MM.1S (cell line): ENCODE measurements around the gene C1QB.
A peak's percentile ranks its signal among the peaks of the same experiment; 100 is the strongest.

Experiments
- DNase-seq: peaks from one replicate; pipeline ENCODE4 v3.0.0-alpha.2; 2015
- H2AFZ ChIP-seq: fragments of 300-600 bp; sonication (generic); 2 replicates; pipeline ENCODE4 v1.6.0; 2016; ENCODE audit warnings: antibody characterized with exemption, low read length
- H3F3A ChIP-seq: fragments of 300-600 bp; sonication (generic); 2 replicates; pipeline ENCODE4 v1.6.1; 2016; ENCODE audit warnings: mild to moderate bottlenecking, antibody characterized with exemption, low read length, moderate library complexity, mixed read lengths; ENCODE audit not compliant: insufficient read depth
- H3K27ac ChIP-seq: fragments of 300-600 bp; sonication (generic); 2 replicates; pipeline ENCODE4 v1.5.1; 2016; ENCODE audit warnings: mild to moderate bottlenecking, low read length
- H3K27me3 ChIP-seq: fragments of 300-600 bp; sonication (generic); replicated peaks from 2 replicates; pipeline ENCODE4 v1.6.0; 2016; ENCODE audit warnings: low read length; ENCODE audit not compliant: insufficient read depth
- H3K36me3 ChIP-seq: fragments of 300-600 bp; sonication (generic); replicated peaks from 2 replicates; pipeline ENCODE4 v1.6.1; 2016; ENCODE audit warnings: mild to moderate bottlenecking, low read length, mixed read lengths; ENCODE audit not compliant: insufficient read depth
- H3K4me1 ChIP-seq: fragments of 300-600 bp; sonication (generic); 2 replicates; pipeline ENCODE4 v1.6.1; 2016; ENCODE audit warnings: low read length, mixed read lengths
- H3K4me2 ChIP-seq: fragments of 300-600 bp; sonication (generic); 2 replicates; pipeline ENCODE4 v1.6.0; 2016; ENCODE audit warnings: low read depth, low read length
- H3K4me3 ChIP-seq: fragments of 300-600 bp; sonication (generic); 2 replicates; pipeline ENCODE4 v1.5.1; 2016; ENCODE audit warnings: low read length, mixed read lengths
- H3K79me2 ChIP-seq: fragments of 300-600 bp; sonication (generic); 2 replicates; pipeline ENCODE4 v1.6.1; 2016; ENCODE audit warnings: mixed run types, low read length, mixed read lengths
- H3K9ac ChIP-seq: fragments of 300-600 bp; sonication (generic); 2 replicates; pipeline ENCODE4 v1.6.1; 2016; ENCODE audit warnings: low read length, mixed read lengths
- H3K9me2 ChIP-seq: fragments of 300-600 bp; sonication (generic); replicated peaks from 2 replicates; pipeline ENCODE4 v1.6.1; 2016; ENCODE audit warnings: mild to moderate bottlenecking, low read length, mixed read lengths; ENCODE audit not compliant: insufficient read depth
- H3K9me3 ChIP-seq: fragments of 300-600 bp; sonication (generic); replicated peaks from 2 replicates; pipeline ENCODE4 v1.6.1; 2016; ENCODE audit warnings: mild to moderate bottlenecking, low read length, mixed read lengths; ENCODE audit not compliant: insufficient read depth
- H4K20me1 ChIP-seq: fragments of 300-600 bp; sonication (generic); 2 replicates; pipeline ENCODE4 v1.6.1; 2016; ENCODE audit warnings: mild to moderate bottlenecking, low read length, moderate library complexity, mixed read lengths; ENCODE audit not compliant: insufficient read depth
- CTCF ChIP-seq: fragments of 300-600 bp; sonication (generic); IDR thresholded peaks from 2 replicates; pipeline ENCODE4 v1.5.1; 2016; ENCODE audit warnings: antibody characterized with exemption, low read length, mixed read lengths
- EZH2 ChIP-seq: fragments of 300-600 bp; sonication (generic); optimal IDR thresholded peaks from 2 replicates; pipeline ENCODE3; 2017; ENCODE audit warnings: low read depth, mild to moderate bottlenecking, antibody characterized with exemption, low read length, mixed read lengths
- EZH2phosphoT487 ChIP-seq: fragments of 300-600 bp; sonication (generic); IDR thresholded peaks from 2 replicates; pipeline ENCODE4 v1.6.1; 2018; ENCODE audit warnings: antibody characterized with exemption, low read length

C1QB gene

DNA sequence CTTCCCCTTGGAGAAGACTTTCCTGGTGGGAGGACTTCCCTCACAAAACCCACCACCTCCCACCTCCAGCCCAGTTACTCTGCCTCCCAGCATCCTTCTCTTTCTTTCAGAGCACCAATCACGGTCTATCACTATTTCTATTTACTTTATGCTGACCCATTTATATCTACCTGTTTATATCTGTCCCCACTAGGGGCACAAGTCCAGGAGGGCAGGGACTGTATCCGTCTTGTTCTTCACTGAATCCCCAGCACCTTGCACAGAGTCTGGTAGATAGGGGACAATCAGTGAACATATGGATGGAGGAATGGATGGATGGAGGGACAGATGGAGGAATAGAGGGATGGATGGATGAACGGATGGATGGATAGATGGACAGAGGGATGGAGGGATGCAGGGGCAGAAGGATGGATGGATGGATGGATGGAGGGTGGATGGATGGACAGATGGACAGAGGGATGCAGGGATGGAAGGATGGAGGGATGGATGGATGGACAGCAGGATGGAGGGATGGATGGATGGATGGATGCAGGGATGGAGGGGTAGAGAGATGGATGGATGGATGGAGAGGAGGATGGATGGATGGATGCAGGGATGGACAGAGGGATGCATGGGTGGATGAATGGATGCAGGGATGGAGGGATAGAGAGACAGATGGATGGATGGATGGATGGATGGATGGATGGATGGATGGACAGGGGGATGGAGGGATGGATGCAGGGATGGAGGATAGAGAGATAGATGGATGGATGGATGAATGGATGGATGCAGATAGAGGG is 5.5 kb downstream of the C1QB start:
- Histone ChIP-seq H3K4me2 (no peak overlapping the region), H3K4me3 (no peak overlapping the region), H3K36me3 (no peaks in the 10 kb centered on the region), H3K79me2 (no peaks in the 10 kb centered on the region), H3F3A (no peaks in the 10 kb centered on the region), H3K4me1 (no peaks in the 10 kb centered on the region), H2AFZ (no peak overlapping the region), H3K9me2 (no peaks in the 10 kb centered on the region), H3K27ac (no peak overlapping the region), H3K9me3 (no peaks in the 10 kb centered on the region), H4K20me1 (no peaks in the 10 kb centered on the region), H3K27me3 (peaks cover 89% of the 10 kb centered on the region), H3K9ac (no peak overlapping the region)
- TF ChIP-seq CTCF: peak; percentile 33
- no peak for TF ChIP-seq EZH2
- no peak for TF ChIP-seq EZH2phosphoT487
- DNase-seq: no peak

- DNase-seq: no peak
- TF ChIP-seq CTCF (no peak), EZH2 (no peak), EZH2phosphoT487 (no peak)
- Histone ChIP-seq H3K79me2 (no peaks in the 10 kb centered on the region), H3K4me1 (no peaks in the 10 kb centered on the region), H3K4me2 (no peak overlapping the region), H3K27ac (no peak overlapping the region), H3K9me2 (no peaks in the 10 kb centered on the region), H3K9ac (no peak overlapping the region), H3K4me3 (no peak overlapping the region), H4K20me1 (no peaks in the 10 kb centered on the region), H3K9me3 (no peaks in the 10 kb centered on the region), H3F3A (no peaks in the 10 kb centered on the region), H3K27me3 (peaks cover 88% of the 10 kb centered on the region), H2AFZ (no peak overlapping the region), H3K36me3 (no peaks in the 10 kb centered on the region)
These were observed 7.7 kb downstream of the C1QB start for GRCh38 chr1:22660716-22661241.

DNA sequence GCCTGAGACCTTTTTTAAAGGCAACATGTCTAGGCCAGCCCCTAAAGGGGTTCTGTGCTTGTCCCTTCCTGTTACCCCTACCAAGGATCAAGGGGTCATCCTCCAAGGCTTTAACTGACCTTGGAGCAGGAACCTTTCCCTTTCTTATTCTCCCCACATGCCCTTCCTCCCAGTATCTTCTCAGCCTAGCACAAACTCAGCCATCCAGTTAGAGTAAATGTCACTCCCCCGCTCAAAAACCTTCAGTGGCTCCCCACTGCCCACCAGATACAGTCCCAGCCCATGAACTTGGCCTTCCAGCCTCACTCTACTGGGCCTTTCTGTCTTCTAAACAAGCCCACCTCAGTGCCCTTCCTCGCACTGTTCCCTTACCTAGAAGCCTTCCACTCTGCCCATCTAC is 8.8 kb downstream of the C1QB start:
- H3K9me2 ChIP-seq: no peaks in the 10 kb centered on the region
- H3K9me3 ChIP-seq: no peaks in the 10 kb centered on the region
- no peak overlapping the region for H3K4me3 ChIP-seq
- H3K79me2 ChIP-seq: no peaks in the 10 kb centered on the region
- no peaks in the 10 kb centered on the region for H4K20me1 ChIP-seq
- H3K27me3 ChIP-seq: peaks cover 88% of the 10 kb centered on the region
- no peak overlapping the region for H2AFZ ChIP-seq
- H3K9ac ChIP-seq: no peak overlapping the region
- TF ChIP-seq CTCF: no peak
- TF ChIP-seq EZH2phosphoT487: no peak
- no peak for TF ChIP-seq EZH2
- DNase-seq: no peak
- H3F3A ChIP-seq: no peaks in the 10 kb centered on the region
- no peak overlapping the region for H3K4me2 ChIP-seq
- no peaks in the 10 kb centered on the region for H3K36me3 ChIP-seq
- no peak overlapping the region for H3K27ac ChIP-seq
- H3K4me1 ChIP-seq: no peaks in the 10 kb centered on the region
